Cardiac muscle cell (in vitro differentiated cells and primary cell): ENCODE measurements around the gene BBIP1. TPM values are rescaled to one million over a fixed set of nuclear protein-coding genes. Genes with fewer than 3 reads are reported as not detected.
"Not testable (repeated sequence)": the region's sequence is repeated elsewhere in the genome, so short reads cannot be mapped to it uniquely, and the experiment has no call there.

ENCODE experiments used
- DNase-seq, 2 donors: peaks; one replicate each; pipeline versions ENCODE4 v3.0.0 to v3.0.0-alpha.2; 2010 to 2017; ENCODE audit warnings: low read depth in 1 of 2, low spot score in 1 of 2
- H3K27ac ChIP-seq: fragments of 200-600 bp; sonication (generic); 2 replicates; pipeline ENCODE4 v1.5.1; 2016
- H3K27me3 ChIP-seq: fragments of 200-600 bp; sonication (generic); 2 replicates; pipeline ENCODE4 v1.6.0; 2016; ENCODE audit warnings: control low read depth
- H3K36me3 ChIP-seq: fragments of 200-600 bp; sonication (generic); 2 replicates; pipeline ENCODE4 v1.5.1; 2016; ENCODE audit warnings: control low read depth
- H3K4me1 ChIP-seq: fragments of 200-600 bp; sonication (generic); 2 replicates; pipeline ENCODE4 v1.8.1; 2017; ENCODE audit warnings: low read depth, mild to moderate bottlenecking, mixed run types
- H3K4me3 ChIP-seq: fragments of 200-600 bp; sonication (generic); 2 replicates; pipeline ENCODE4 v1.5.1; 2016; ENCODE audit warnings: mild to moderate bottlenecking
- H3K9me3 ChIP-seq: fragments of 200-600 bp; sonication (generic); 2 replicates; pipeline ENCODE4 v1.5.1; 2017; ENCODE audit warnings: low read depth, mild to moderate bottlenecking, control low read depth
- CTCF ChIP-seq: IDR thresholded peaks from 2 replicates; pipeline ENCODE4 v1.5.1; 2012; ENCODE audit warnings: low read depth, mild to moderate bottlenecking, low read length
- polyA plus RNA-seq: library from polyadenylated mRNA; unstranded; fragments of >200 nt; fragmentation: Nextera tagmentation; extraction: Ambion mirVana; gene quantifications from 2 replicates; pipeline ENCODE4 v1.2.1, GENCODE V29; 2016
- total RNA-seq: library from RNA; depleted of rRNA; stranded (reverse); fragments of >200 nt; gene quantifications from 2 replicates; pipeline ENCODE4 v1.2.3, GENCODE V29; 2016

Gene BBIP1
- total and polyA plus RNA-seq, 2 experiments from 2014 or later: 10.9 to 28.3 TPM

GRCh38 chr10:110923856-110924493, 5.0 kb upstream of the BBIP1 start:
- Histone ChIP-seq H3K36me3 (no peaks in the 10 kb centered on the region), H3K27ac (no peak overlapping the region), H3K9me3 (no peaks in the 10 kb centered on the region), H3K4me3 (no peak overlapping the region), H3K27me3 (no peaks in the 10 kb centered on the region), H3K4me1 (peaks cover 32% of the 10 kb centered on the region)
- TF ChIP-seq CTCF: no peak
- DNase-seq: no peak

GRCh38 chr10:110919971-110920881, 1.2 kb upstream of the BBIP1 start:
- no peak for TF ChIP-seq CTCF
- Histone ChIP-seq H3K9me3 (no peaks in the 10 kb centered on the region), H3K27me3 (no peaks in the 10 kb centered on the region), H3K4me1 (peaks cover 36% of the 10 kb centered on the region), H3K4me3 (peak overlapping the region; percentile 69), H3K36me3 (no peaks in the 10 kb centered on the region), H3K27ac (peak overlapping the region; percentile 86)
- DNase-seq: peak; percentile 60 to 62

DNA sequence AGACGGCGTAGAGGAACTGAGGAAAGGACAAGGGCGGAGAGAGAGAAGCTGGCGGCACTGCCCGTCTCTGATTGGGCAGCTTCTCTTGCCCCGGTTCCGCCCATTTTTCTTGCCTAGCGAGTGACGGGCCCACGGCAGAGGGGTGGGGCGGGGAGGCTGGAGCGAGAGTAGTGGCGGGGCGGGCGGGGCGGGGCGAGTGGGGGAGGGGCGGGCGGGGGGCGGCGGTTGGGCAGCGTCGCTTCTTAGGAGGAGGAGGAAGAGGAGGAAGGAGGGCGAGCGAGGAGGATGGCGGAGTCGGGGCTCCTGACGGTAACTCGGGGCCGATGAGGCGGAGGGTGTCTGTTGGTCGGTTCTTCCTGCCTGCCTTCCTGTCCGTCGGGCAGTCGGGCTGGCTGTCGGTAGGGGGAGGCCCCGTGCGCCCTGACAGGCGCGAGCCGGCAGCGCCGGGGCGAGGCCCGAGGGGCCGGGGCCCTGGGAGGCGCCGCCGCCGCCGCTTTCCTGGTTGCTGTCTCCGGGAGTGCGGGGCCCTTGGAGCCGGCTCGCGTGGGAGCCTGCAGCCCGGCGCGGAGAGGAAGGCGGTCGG, 460 bp upstream of the BBIP1 start, which contains the start of gene SHOC2:
Gene SHOC2 (plus strand): TSS at position 256 of the 583 bp plus-strand sequence. CDS start 44,755 bp downstream, outside the sequence.
- H3K27me3 ChIP-seq: no peaks in the 10 kb centered on the region
- H3K36me3 ChIP-seq: no peaks in the 10 kb centered on the region
- H3K9me3 ChIP-seq: no peaks in the 10 kb centered on the region
- TF ChIP-seq CTCF: peak; percentile 28
- peak within 1 kb of the TSS; percentile 75 for H3K4me3 ChIP-seq
- peak in 1 of 2 donors; percentile 99 for DNase-seq
- H3K4me1 ChIP-seq: peaks cover 36% of the 10 kb centered on the region
- H3K27ac ChIP-seq: peak within 1 kb of the TSS; percentile 95

DNA sequence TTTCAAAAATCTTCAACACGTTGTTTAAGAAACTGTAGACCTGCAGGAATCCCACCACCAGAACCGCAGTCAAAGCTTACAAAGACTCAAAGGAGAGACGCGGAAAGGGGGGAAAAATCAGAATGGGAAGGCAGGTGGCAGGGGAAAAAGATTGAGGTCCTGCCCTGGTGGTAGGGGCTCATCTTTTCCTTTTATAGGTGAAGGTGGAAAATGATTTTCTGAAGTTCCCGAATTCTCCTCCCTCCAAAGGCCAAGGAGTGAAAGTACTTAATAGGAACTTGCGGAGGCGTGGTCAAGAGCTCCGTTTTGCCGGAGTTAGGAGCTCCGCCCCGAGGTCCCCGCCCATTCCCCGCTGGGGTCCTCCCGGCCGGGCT, 724 bp downstream of the BBIP1 start:
- H3K27me3 ChIP-seq: no peaks in the 10 kb centered on the region
- peak overlapping the region; percentile 75 for H3K4me3 ChIP-seq
- no peaks in the 10 kb centered on the region for H3K36me3 ChIP-seq
- DNase-seq: peak; percentile 98
- H3K27ac ChIP-seq: peak overlapping the region; percentile 95
- peaks cover 24% of the 10 kb centered on the region for H3K4me1 ChIP-seq
- no peaks in the 10 kb centered on the region for H3K9me3 ChIP-seq
- no peak for TF ChIP-seq CTCF

- Histone ChIP-seq H3K4me3 (no peak overlapping the region), H3K36me3 (no peaks in the 10 kb centered on the region), H3K27me3 (no peaks in the 10 kb centered on the region), H3K27ac (no peak overlapping the region), H3K9me3 (no peaks in the 10 kb centered on the region), H3K4me1 (peaks cover 23% of the 10 kb centered on the region)
- TF ChIP-seq CTCF: no peak
- peak in 1 of 2 donors; percentile 58 for DNase-seq
These were observed 2.2 kb downstream of the BBIP1 start for GRCh38 chr10:110916554-110917346.

DNA sequence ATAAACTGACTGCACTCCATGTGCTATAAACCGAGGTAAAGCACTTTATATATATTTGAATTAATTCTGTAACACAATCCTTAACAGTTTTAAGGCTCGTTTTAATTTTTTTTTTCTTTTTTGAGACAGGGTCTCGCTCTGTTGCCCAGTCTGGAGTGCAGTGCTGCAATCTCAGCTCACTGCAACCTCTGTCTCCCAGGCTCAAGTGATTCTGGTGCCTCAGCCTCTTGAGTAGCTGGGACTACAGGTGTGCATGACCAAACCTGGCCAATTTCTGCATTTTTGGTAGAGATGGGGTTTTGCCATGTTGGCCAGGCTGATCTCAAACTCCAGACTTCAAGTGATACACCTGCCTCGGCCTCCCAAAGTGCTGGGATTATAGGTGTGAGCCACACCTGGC, 3.4 kb downstream of the BBIP1 start:
- H3K36me3 ChIP-seq, DNase-seq, H3K9me3 ChIP-seq, H3K27ac ChIP-seq, H3K27me3 ChIP-seq, H3K4me3 ChIP-seq: not testable (repeated sequence)
- peaks cover 18% of the 10 kb centered on the region for H3K4me1 ChIP-seq
